ENCODE data around the gene TLDC2.

GRCh38 chr20:36861875-36862801, 13.8 kb upstream of the TLDC2 start:
- TF ChIP-seq CTCF (conservative IDR thresholded peaks at IDR 0.05 in 1 of 2, IDR thresholded peaks at IDR 0.05 in 1 of 2; ENCODE audit: low read depth in 1 of 2, low read length in 2 of 2) (no peak), EZH2 (IDR thresholded peaks at IDR 0.05; ENCODE audit: low read length, missing control alignments) (no peak)
